Gastrocnemius medialis (tissue), 4 donors: ENCODE results near the gene POLDIP3.

Source experiments
- CTCF ChIP-seq, 5 experiments: fragments of 450-650 bp in 3 of 5; fragments of 200-600 bp in 2 of 5; sonication (generic) in 2 of 5; IDR thresholded peaks in 4 of 5; conservative IDR thresholded peaks in 1 of 5; 1 replicate in 4 of 5; 2 replicates in 1 of 5; pipeline ENCODE4 v1.5.1; 2016 to 2019; ENCODE audit warnings: antibody characterized with exemption in 5 of 5, mild to moderate bottlenecking in 3 of 5, moderate library complexity in 3 of 5
- POLR2A ChIP-seq, 2 donors: fragments of 450-650 bp; IDR thresholded peaks; one replicate each; pipeline ENCODE4 v1.6.1; 2017; ENCODE audit warnings: antibody characterized with exemption in 2 of 2, mild to moderate bottlenecking in 2 of 2, moderate library complexity in 2 of 2

- no peak for TF ChIP-seq CTCF (IDR thresholded peaks at IDR 0.05 in 4 of 5, conservative IDR thresholded peaks at IDR 0.05 in 1 of 5)
- no peak for TF ChIP-seq POLR2A (IDR thresholded peaks at IDR 0.05)
Measured at GRCh38 chr22:42653999-42654398, 39.3 kb upstream of the POLDIP3 start.
